WERI-Rb-1 (cell line): ENCODE data around the gene CTIF.

Source experiments
- DNase-seq: peaks from one replicate; pipeline ENCODE4 v3.0.0-alpha.2; 2020
- H3K27ac ChIP-seq: fragments of 250-450 bp; sonication (Bioruptor Pico); 2 replicates; pipeline ENCODE4 v1.5.1; 2020; ENCODE audit warnings: mild to moderate bottlenecking, moderate library complexity
- H3K27me3 ChIP-seq: fragments of 250-450 bp; sonication (Bioruptor Pico); 2 replicates; pipeline ENCODE4 v1.5.1; 2021; ENCODE audit warnings: mild to moderate bottlenecking, low read depth, moderate library complexity; ENCODE audit not compliant: insufficient read depth, severe bottlenecking
- H3K36me3 ChIP-seq: fragments of 250-450 bp; sonication (Bioruptor Pico); 2 replicates; pipeline ENCODE4 v1.5.1; 2020; ENCODE audit warnings: mild to moderate bottlenecking, moderate library complexity
- H3K4me3 ChIP-seq: 2 replicates; pipeline ENCODE4 v1.5.1; 2011; ENCODE audit warnings: low read depth, mild to moderate bottlenecking, control low read depth, low read length
- H3K9me3 ChIP-seq: fragments of 250-450 bp; sonication (Bioruptor Pico); 2 replicates; pipeline ENCODE4 v1.5.1; 2021; ENCODE audit warnings: mild to moderate bottlenecking, moderate library complexity; ENCODE audit not compliant: severe bottlenecking
- TF ChIP-seq, protein P1 (sequence below): IDR thresholded peaks from 2 replicates; pipeline ENCODE4 v1.5.1; 2011; ENCODE audit warnings: low read depth, mild to moderate bottlenecking, control low read depth, inconsistent platforms, low read length

The CTIF gene

DNA sequence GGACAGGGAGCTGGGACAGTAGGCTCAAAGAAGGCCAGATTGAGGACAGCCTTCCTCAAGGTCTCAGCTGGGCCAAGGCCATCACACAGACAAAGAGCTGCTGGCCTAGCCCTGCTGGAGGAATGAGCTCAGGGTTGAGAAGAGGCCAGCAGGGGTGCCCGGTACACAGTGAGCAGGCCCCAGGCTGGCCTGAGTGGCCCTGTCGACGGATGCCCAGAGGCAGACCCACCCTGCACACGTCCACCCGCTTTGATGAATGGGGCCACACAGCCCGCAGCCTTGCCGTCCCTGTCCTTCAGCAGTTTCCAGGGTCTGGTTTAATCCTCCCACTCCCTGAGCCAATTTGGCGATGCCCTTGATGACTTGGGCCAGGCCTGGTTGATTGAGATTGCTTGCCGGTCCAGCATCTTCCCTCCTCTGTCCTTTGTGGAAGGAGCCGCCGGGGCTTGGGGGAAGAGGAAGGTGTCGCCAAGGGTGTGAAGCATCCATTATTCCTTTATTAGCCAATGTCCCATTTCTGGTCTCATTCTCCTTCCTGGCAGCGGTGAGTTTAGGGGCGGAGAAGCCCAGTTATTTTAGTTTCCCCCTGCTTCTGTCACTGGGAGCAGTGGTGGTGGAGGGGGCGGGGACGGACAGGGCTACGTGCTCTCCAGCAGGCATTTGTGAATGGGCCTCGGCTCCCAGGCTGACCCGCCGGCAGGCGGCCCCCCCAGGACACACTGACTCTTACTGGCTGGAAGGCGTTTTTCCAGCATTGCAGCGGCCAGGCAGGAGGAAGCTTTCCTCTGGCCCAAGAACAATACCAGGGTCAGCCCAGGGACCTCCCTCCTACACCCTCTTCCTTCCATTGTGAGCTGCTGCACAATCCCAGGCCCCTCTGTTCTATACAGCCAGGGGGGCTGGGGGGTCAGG is 141.8 kb downstream of the CTIF start:
- Histone ChIP-seq H3K9me3 (no peaks in the 10 kb centered on the region), H3K27ac (no peak overlapping the region), H3K4me3 (no peak overlapping the region), H3K27me3 (no peaks in the 10 kb centered on the region), H3K36me3 (peaks cover 12% of the 10 kb centered on the region; the same call in 1 of the 2 replicates)
- TF ChIP-seq, protein P1, sequence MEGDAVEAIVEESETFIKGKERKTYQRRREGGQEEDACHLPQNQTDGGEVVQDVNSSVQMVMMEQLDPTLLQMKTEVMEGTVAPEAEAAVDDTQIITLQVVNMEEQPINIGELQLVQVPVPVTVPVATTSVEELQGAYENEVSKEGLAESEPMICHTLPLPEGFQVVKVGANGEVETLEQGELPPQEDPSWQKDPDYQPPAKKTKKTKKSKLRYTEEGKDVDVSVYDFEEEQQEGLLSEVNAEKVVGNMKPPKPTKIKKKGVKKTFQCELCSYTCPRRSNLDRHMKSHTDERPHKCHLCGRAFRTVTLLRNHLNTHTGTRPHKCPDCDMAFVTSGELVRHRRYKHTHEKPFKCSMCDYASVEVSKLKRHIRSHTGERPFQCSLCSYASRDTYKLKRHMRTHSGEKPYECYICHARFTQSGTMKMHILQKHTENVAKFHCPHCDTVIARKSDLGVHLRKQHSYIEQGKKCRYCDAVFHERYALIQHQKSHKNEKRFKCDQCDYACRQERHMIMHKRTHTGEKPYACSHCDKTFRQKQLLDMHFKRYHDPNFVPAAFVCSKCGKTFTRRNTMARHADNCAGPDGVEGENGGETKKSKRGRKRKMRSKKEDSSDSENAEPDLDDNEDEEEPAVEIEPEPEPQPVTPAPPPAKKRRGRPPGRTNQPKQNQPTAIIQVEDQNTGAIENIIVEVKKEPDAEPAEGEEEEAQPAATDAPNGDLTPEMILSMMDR = 0 out of 2 replicates have a peak, but pooled peaks have one; percentile 6
- DNase-seq = no peak

DNA sequence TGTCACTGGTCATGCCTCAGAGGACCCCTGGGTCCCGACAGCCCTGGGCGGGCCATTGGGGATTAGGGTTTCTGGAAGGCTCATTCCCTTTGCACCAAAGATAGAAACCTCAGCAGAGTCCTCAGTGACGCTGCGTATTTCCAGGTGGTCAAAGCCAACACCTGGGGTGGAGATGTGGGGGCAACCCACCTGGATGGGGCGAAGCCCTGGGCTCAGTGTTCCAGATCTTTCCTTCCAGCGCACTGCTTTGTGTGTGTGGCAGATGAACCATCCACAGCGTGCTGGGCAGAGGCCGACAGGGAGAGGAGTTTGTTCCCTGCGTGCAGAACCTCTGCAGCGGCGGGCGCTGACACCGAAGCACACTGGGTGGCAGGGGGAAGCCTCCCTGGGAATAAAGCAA is 143.9 kb downstream of the CTIF start:
- TF ChIP-seq, protein P1 = no peak
- Histone ChIP-seq H3K27ac (no peak overlapping the region), H3K9me3 (no peaks in the 10 kb centered on the region), H3K27me3 (no peaks in the 10 kb centered on the region), H3K36me3 (peaks cover 13% of the 10 kb centered on the region; the same call in 1 of the 2 replicates), H3K4me3 (no peak overlapping the region)
- no peak for DNase-seq

DNA sequence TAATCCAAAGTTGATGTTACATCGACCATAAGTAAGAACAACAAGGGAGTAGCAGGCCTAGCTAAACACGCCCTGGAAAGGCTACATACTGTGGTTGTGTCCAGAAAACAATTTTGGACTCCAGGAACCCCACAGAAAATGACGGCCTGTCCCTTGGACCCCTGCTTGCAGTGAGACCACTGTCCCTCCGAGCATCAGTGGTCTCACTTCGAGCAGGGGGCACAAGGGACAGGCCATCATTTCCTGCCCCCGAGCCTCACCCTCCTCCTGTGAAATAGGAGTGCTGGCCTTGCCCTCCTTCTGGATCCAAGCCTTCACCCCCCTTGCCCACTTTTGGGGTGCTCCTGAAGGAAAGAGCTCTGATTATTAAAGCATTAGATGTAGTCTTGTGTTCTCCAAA is 144.4 kb downstream of the CTIF start:
- no peaks in the 10 kb centered on the region for H3K27me3 ChIP-seq
- no peak for DNase-seq
- H3K36me3 ChIP-seq = peaks cover 16% of the 10 kb centered on the region
- TF ChIP-seq, protein P1 = no peak
- no peaks in the 10 kb centered on the region for H3K9me3 ChIP-seq
- no peak overlapping the region for H3K4me3 ChIP-seq
- no peak overlapping the region for H3K27ac ChIP-seq

DNA sequence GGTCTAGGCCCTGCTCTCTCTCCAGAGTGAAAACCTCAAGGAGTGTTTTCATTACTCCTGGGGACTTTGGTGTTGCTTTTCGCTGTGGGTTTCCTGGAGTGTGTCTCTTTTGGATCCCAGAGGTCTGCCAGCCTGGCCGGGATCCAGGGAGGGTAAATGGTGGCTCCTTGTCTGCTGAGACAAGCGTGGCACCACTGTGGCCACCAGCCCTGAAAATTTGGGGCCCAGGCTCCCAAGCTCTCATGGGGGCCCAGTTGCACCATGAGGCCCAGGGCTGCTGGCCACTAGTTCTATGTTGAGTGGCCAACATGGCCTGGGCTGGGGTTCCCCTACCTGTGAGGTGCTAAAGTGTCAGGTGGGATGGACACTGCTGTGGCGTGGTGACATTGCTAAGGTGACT is 144.8 kb downstream of the CTIF start:
- TF ChIP-seq, protein P1 = no peak
- Histone ChIP-seq H3K27ac (no peak overlapping the region), H3K4me3 (no peak overlapping the region), H3K9me3 (no peaks in the 10 kb centered on the region), H3K36me3 (peaks cover 18% of the 10 kb centered on the region), H3K27me3 (no peaks in the 10 kb centered on the region)
- no peak for DNase-seq

DNA sequence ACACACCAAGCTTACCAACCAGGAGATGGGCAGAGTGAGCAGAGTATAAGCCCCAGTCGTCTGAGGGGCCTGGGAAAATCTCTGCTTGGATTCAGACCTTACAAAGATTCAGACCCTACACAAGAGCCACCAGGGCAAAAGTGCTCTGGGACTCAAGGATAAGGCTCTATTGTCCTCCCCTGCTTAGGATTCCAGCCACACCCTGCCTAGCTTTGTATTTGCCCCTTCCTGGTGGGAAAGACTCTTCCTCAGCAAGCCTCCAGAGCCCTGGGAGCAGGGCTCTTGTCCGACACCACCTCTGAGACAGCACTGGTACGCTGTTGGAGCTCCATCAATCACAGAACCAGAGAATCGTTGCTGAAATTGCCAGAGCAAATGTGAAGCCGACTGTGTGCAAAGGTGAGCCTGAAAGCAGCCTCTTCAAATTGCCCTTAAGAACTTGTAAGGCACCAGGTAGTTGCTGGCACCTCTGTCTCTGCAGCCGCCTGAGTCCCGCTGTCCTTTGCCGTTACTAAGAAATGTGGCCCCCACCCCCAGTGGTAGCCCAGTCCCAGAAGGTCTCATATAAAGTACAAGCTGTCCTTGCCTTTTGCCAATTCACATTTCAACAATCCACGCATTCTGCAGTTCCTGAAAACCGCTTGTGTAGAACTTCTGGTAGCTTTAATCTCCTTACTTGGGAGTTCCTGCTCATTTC is 148.7 kb downstream of the CTIF start:
- Histone ChIP-seq H3K27me3 (no peaks in the 10 kb centered on the region), H3K36me3 (peaks cover 13% of the 10 kb centered on the region), H3K27ac (peak overlapping the region; percentile 36), H3K9me3 (no peaks in the 10 kb centered on the region), H3K4me3 (no peak overlapping the region)
- no peak for DNase-seq
- TF ChIP-seq, protein P1 = no peak
